Adrenal gland (tissue), 5 donors: ENCODE measurements around the gene CRADD.

Source experiments
- CTCF ChIP-seq, 6 experiments: fragments of 450-650 bp in 4 of 6; fragments of 200-600 bp in 2 of 6; sonication (generic) in 1 of 6; IDR thresholded peaks; 1 replicate in 5 of 6; 2 replicates in 1 of 6; pipeline versions ENCODE4 v1.5.1 to v1.8.0; 2016 to 2021; ENCODE audit warnings: antibody characterized with exemption in 6 of 6, mild to moderate bottlenecking in 2 of 6, moderate library complexity in 1 of 6
- POLR2A ChIP-seq, 2 donors: fragments of 450-650 bp; IDR thresholded peaks; one replicate each; pipeline ENCODE4 v1.6.1; 2017; ENCODE audit warnings: antibody characterized with exemption in 2 of 2, mild to moderate bottlenecking in 2 of 2, moderate library complexity in 1 of 2
- donor health status: DM: no; HTN: no; CAD: no.

DNA sequence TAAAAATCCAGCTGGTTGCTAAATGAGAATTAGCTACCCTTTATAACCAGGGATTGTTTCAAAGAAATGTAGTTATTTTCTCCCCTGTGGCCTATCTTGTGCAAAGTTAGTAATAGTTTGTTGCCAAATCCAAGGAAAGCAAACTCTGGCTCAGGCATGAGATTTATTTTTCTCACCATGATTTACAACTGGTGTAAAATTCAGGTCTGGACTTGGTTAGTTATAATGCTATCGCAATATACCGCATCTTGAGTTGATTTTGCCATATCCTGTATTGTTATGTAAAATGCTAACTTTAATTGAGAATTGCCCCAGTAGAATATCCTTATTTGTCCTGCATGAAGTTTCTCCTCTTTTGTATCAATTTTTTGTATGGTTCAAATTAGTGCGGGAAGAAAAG, 135.5 kb downstream of the CRADD start:
- no peak for TF ChIP-seq POLR2A (IDR thresholded peaks at IDR 0.05)
- no peak for TF ChIP-seq CTCF (IDR thresholded peaks at IDR 0.05)
